NCI-H1694 (cell line): Measurements from ENCODE around the gene SLC5A9.
"Not testable (repeated sequence)": the region's sequence is repeated elsewhere in the genome, so short reads cannot be mapped to it uniquely, and the experiment has no call there.

Source experiments
- DNase-seq: peaks from one replicate; lab custom pipeline; 2025; lab: John Stamatoyannopoulos, UW

Gene SLC5A9

DNA sequence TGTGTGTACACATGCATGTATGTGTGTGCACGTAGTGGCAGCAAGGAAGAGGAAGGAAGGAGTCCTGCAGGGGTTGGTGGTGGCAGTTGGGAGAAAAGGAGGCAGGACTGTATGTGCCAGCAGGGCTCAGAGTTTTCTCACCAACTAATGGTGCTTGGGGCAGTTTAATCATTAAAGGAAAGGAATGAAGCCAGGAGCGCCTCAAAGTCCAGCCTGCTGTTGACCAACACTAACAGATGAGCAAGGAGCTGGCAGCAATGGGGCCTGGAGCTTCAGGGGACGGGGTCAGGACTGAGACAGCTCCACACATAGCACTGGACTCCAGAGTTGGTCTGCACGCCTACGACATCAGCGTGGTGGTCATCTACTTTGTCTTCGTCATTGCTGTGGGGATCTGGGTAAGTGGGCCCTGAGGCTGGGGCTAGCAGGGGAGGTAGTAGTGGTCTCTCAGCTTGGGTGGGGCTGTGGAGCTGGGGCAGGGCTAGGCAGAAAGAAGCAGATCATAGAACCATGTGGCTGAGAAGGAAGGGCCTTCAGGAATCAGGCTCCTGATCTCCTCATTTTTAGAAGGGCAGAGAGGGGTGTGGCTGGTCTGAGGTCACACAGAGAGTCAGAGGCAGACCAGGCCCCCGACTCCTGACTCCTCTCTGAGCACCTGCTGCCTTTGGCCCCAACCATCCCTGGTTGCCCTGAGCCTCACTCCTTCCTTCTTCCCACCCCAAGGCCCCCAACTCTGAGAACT lies at the start of gene SLC5A9:
Gene SLC5A9 (plus strand): TSS at position 216 of the 742 bp plus-strand sequence. CDS start 21 bp downstream, at position 237.
- no peak for DNase-seq

GRCh38 chr1:48175116-48175515 lies 47.4 kb upstream of the SLC5A9 start:
- DNase-seq: no peak

DNA sequence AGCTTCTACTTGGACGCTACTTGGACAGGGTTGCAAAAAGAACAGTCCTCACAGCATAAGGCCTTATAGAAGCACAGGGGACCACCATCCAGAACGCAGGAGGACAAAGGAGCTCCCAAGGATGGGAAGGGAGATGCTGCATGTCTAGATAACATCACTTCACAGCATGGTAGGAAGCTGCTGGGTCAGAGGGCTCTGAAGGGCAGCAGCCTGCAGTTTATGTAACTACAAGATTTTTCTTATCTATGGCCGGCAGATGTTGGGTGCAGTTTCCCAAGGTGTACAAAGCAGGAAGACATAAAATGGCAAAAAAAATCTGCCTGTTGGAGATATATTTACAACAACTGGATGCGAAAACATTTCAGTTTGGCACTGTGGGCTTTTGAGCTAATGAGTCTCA lies 45.3 kb upstream of the SLC5A9 start:
- DNase-seq: no peak

DNA sequence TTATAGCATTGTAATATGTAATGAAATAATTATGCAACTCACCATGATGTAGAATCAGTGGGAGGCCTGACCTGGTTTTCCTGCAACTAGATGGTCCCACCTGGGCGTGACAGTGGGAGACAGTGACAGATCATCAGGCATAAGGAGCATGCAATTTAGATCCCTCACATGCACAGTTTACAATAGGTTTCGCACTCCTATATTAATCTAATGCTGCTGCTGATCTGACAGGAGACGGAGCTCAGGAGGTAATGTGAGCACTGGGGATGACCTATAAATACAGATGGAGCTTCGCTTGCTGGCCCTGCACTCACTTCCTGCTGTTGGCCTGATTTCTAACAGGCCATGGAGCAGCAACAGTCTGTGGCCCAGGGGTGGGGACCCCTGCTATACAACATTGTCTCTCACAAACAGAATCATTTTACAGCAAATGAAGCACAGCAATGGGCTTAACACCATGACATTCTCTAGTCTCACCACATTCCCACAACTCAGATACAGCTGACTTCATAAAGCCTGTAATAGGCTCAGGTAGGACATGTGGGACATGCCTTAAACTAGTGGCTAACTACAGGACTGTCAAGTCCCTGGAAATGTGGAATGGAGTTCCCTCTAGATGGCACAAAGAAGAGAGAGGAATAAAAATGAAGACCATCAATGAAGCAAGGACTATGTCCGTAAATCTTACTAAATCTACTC lies 40.7 kb upstream of the SLC5A9 start:
- DNase-seq: no peak

GRCh38 chr1:48182439-48182838 lies 40.1 kb upstream of the SLC5A9 start:
- DNase-seq: peak; percentile 24

DNA sequence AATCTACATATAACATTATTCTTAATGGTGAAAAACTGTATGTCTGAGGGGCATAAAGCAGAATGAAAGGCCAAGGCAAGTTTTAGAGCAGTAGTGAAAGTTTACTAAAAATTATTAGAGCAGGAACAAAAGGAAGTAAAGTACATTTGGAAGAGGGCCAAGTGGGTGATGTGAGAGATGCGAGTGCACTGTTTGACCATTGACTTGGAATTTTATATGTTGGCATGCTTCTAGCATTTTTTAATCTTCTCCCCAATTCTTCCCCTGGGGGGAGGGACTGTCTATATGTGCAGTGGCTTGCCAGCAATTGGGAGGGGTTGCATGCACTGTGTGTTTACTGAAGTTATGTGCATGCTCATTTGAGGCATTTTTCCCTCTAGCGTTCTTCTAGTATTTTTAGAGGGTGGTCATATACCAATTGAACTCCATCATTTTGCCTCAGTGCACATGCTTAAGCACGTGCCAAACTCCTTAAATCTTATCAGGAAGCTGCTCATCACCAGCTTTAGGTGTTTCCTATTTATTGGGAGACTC lies 36.1 kb upstream of the SLC5A9 start:
- no peak for DNase-seq

- no peak for DNase-seq
Measured at GRCh38 chr1:48187969-48188563, 34.5 kb upstream of the SLC5A9 start.

GRCh38 chr1:48190881-48191280 lies 31.6 kb upstream of the SLC5A9 start:
- no peak for DNase-seq

DNA sequence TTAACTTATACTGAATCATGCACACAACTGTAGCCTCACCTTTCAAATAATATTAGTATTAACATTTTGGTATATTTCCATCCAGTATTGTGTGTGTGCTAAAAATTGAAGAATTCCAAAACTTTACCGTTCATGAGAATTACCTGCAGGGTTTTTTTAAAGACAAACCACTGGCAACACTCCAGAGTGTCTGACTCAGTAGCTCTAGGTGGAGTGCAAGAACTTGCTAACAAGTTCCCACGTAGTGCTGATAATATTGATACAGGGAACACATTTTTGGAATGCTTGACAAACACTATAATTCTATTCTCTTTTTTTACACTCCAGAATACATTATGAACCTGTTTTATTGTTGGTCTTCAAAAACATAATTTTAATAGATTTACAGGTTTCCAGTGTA lies 27.7 kb upstream of the SLC5A9 start:
- DNase-seq: no peak

DNA sequence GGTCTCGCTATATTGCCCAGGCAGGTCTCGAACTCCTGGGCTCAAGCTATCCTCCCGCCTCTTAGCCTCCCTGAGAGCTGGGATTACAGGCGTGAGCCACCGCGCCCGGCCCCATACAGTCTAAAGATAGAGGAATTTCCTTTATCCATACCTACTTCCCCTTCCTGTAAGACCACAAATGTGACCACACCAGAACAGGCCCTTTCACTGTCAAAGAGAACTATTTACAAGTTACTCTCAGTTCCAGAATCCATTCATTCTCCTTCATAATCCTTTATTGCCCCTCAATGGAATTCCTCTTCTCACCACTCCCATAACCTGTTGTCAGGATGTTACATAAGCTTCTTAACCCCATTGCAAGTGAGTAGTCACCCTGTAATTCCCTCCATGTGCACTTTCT lies 26.3 kb upstream of the SLC5A9 start:
- no peak for DNase-seq

GRCh38 chr1:48198970-48199369 lies 23.5 kb upstream of the SLC5A9 start:
- DNase-seq: no peak

GRCh38 chr1:48200166-48200900 lies 22.2 kb upstream of the SLC5A9 start:
- no peak for DNase-seq

DNA sequence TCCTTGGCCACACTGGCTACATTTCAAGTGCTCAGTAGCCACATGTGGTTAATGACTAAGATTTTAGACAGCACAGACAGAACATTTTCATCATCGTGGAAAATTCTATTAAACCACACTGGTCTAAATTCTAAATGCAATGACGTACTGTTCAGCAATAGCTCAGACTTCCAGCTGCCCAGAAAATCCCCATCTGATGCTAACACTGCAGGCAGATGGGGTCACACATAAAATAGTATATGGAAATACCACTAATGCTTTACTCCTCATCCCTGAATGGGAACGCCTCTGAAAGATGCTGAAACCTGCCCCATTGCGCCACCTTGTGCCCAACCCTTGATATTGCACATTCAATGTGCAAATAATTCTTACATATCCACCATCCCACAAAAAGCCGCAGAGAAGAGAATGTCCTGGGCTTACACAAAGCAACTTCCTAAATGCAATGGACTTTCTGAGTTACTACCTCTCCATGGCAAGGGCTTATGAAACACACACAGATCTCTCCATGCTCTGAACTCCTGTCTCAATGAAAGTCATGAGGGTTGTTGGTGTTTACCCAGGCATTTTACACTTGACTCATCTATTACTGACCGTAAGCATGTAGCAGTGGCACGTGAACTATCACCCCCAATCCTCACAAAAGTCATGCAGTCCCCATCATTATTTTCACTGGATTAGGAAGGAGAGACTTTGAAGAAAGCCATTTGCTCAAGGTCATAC lies 20.3 kb upstream of the SLC5A9 start:
- peak; percentile 76 for DNase-seq

DNA sequence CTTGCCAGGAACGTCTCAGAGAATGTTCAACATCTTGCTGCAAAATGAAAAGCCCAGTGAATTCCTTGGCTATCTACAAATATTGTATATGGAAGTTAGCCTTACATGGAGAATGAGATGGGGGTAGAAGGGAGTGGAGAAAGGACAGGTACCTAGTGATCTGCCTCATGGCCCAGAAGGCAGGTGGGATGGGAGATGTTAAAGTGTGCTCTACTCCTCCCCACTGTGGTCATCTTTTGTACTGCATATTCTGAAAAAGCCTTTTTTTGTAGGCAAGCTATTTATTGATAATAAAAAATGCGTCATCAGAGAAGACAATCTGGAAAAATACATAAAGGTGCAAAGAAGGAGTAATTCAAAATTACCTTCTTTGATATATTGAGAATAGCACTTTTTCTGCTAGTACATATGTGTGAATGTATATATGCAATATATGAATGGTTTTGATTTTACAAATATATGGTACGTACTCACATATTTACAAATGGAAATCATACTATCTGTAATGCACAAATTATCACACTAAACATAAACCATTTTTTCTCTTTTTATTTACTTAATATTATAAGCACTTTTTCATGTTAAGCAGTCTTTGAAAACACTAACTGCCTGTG lies 19.1 kb upstream of the SLC5A9 start:
- peak; percentile 28 for DNase-seq

DNA sequence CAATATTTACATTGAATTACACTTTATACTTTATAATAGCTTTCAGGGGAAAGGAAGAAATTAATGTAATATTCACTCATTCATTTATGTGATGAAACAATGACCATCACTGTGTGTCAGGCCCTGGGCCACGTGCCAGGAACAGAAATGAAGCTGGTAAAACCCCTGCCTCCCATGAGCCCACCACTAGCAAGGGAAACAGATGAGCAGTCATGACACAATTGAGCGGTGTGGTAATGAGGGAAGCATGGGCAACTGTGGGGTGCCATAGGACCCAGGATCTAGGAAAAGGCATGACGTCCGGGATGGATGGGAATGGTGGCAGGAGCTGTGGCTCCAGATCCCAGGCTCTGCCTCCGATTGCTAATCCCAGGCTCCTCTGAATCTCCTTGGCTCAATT lies 17.0 kb upstream of the SLC5A9 start:
- no peak for DNase-seq

- DNase-seq: no peak
Measured at GRCh38 chr1:48206371-48206770, 16.1 kb upstream of the SLC5A9 start.

GRCh38 chr1:48207131-48207530 lies 15.4 kb upstream of the SLC5A9 start:
- DNase-seq: no peak

GRCh38 chr1:48207536-48208075 lies 14.9 kb upstream of the SLC5A9 start:
- no peak for DNase-seq

GRCh38 chr1:48208251-48208650 lies 14.3 kb upstream of the SLC5A9 start:
- DNase-seq: no peak

DNA sequence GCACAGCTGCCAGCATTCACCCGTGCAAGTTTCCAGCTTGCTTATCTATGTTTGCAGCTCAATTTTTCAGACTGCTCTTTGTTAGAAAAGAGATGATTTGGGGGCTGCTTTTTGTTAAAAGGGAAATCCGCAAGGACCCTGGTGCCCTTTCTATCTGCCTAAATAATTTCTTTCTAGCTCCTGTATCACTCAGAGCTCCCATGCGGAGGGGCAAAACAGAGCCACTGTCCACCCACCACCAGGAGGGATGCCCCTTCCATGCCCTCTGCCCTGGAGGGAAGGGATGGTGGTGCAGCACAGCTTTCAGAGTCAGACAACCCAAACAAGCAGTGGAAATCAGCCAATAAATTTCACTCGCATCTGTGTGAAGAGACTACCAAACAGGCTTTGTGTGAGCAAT lies 13.9 kb upstream of the SLC5A9 start:
- DNase-seq: no peak

GRCh38 chr1:48213462-48213861 lies 9.1 kb upstream of the SLC5A9 start:
- not testable (repeated sequence) for DNase-seq
